ENCODE measurements around the gene RAB3A. TPM values are rescaled to one million over a fixed set of nuclear protein-coding genes. Genes with fewer than 3 reads are reported as not detected.
A peak's percentile ranks its signal among the peaks of the same experiment; 100 is the strongest.

The RAB3A gene
- total RNA-seq, 1 donor from 2014 or later = 6.7 TPM

GRCh38 chr19:18205200-18205892 is 1.5 kb upstream of the RAB3A start:
- no peak for TF ChIP-seq CTCF (IDR thresholded peaks at IDR 0.05; ENCODE audit: unreplicated experiment)
- H3K9me3 Mint-ChIP-seq = no peaks in the 10 kb centered on the region
- peaks cover 22% of the 10 kb centered on the region for H3K4me1 Mint-ChIP-seq
- peak overlapping the region; percentile 99 for H3K27ac Mint-ChIP-seq
- peaks cover 2% of the 10 kb centered on the region for H3K27me3 Mint-ChIP-seq (ENCODE audit: low read depth)
- peaks cover 2% of the 10 kb centered on the region for H3K36me3 Mint-ChIP-seq
- DNase-seq (ENCODE audit: low spot score in 2 of 2, unreplicated experiment in 2 of 2) = peak in 1 of 2 experiments; percentile 69
- peak overlapping the region; percentile 91 for H3K4me3 Mint-ChIP-seq

GRCh38 chr19:18204394-18205199 is 755 bp upstream of the RAB3A start:
- Mint-ChIP-seq H3K27ac (peak overlapping the region; percentile 99), H3K36me3 (peaks cover 6% of the 10 kb centered on the region), H3K4me3 (peak overlapping the region; percentile 91), H3K9me3 (no peaks in the 10 kb centered on the region), H3K27me3 (ENCODE audit: low read depth) (no peaks in the 10 kb centered on the region), H3K4me1 (peaks cover 22% of the 10 kb centered on the region)
- DNase-seq (ENCODE audit: low spot score in 2 of 2, unreplicated experiment in 2 of 2) = peak in 1 of 2 experiments; percentile 78
- no peak for TF ChIP-seq CTCF (IDR thresholded peaks at IDR 0.05; ENCODE audit: unreplicated experiment)

- peaks cover 22% of the 10 kb centered on the region for H3K4me1 Mint-ChIP-seq
These were observed 407 bp downstream of the RAB3A start for GRCh38 chr19:18203408-18203862.

GRCh38 chr19:18202778-18203407 is 949 bp downstream of the RAB3A start:
- Mint-ChIP-seq H3K27ac (peak overlapping the region; percentile 72), H3K9me3 (no peaks in the 10 kb centered on the region), H3K27me3 (ENCODE audit: low read depth) (no peaks in the 10 kb centered on the region), H3K4me1 (peaks cover 19% of the 10 kb centered on the region), H3K36me3 (peaks cover 11% of the 10 kb centered on the region), H3K4me3 (peak overlapping the region; percentile 91)
- TF ChIP-seq CTCF (IDR thresholded peaks at IDR 0.05; ENCODE audit: unreplicated experiment) = no peak
- no peak for DNase-seq (ENCODE audit: low spot score in 2 of 2, unreplicated experiment in 2 of 2)

More at GRCh38 chr19:18203408-18203862, 407 bp downstream of the RAB3A start:
- Mint-ChIP-seq H3K4me3 (peak overlapping the region; percentile 91), H3K9me3 (no peaks in the 10 kb centered on the region), H3K27me3 (ENCODE audit: low read depth) (no peaks in the 10 kb centered on the region), H3K27ac (peak overlapping the region; percentile 78), H3K36me3 (peaks cover 7% of the 10 kb centered on the region)
- no peak for TF ChIP-seq CTCF (IDR thresholded peaks at IDR 0.05; ENCODE audit: unreplicated experiment)
- DNase-seq (ENCODE audit: low spot score in 2 of 2, unreplicated experiment in 2 of 2) = no peak

GRCh38 chr19:18202397-18202777 is 1.5 kb downstream of the RAB3A start:
- Mint-ChIP-seq H3K27me3 (ENCODE audit: low read depth) (no peaks in the 10 kb centered on the region), H3K27ac (no peak overlapping the region), H3K36me3 (peaks cover 12% of the 10 kb centered on the region), H3K4me3 (peak overlapping the region; percentile 55), H3K9me3 (no peaks in the 10 kb centered on the region), H3K4me1 (peaks cover 19% of the 10 kb centered on the region)
- no peak for DNase-seq (ENCODE audit: low spot score in 2 of 2, unreplicated experiment in 2 of 2)
- no peak for TF ChIP-seq CTCF (IDR thresholded peaks at IDR 0.05; ENCODE audit: unreplicated experiment)

All from mesothelial cell of epicardium (in vitro differentiated cells).